NOMO-1 treated with DMSO at 0.1 percent for 48 hours (cell line): ENCODE data around the gene RBM10.

Experiments
- DNase-seq: peaks from one replicate; lab custom pipeline; 2025; ENCODE audit not compliant: unreplicated experiment; lab: John Stamatoyannopoulos, UW

The RBM10 gene

DNA sequence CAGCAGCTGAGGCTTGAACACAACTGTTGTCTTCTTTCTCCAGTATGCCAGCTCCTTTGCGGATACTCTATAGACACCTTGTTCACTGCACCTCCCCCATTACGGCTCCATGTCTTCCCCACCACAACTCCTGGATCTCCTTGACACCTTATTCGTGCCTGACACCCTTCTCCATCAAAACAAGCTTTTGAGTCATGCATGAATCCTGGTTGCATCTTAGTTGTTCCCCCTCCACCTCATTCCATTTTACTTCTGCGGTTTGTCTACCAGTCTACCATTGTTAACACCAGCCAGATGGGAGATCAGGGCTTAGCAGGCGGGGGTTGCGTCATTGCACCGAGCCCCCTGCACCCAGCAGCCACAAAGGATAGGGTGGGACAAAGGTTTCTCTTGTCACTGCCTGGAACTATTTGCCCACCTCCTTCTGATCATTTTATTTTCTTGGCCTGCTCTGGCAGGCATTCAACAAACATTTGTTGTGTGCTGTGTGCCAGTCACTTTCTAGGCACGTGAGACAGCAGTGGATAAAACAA is 71.4 kb downstream of the RBM10 start:
- DNase-seq, result no peak

DNA sequence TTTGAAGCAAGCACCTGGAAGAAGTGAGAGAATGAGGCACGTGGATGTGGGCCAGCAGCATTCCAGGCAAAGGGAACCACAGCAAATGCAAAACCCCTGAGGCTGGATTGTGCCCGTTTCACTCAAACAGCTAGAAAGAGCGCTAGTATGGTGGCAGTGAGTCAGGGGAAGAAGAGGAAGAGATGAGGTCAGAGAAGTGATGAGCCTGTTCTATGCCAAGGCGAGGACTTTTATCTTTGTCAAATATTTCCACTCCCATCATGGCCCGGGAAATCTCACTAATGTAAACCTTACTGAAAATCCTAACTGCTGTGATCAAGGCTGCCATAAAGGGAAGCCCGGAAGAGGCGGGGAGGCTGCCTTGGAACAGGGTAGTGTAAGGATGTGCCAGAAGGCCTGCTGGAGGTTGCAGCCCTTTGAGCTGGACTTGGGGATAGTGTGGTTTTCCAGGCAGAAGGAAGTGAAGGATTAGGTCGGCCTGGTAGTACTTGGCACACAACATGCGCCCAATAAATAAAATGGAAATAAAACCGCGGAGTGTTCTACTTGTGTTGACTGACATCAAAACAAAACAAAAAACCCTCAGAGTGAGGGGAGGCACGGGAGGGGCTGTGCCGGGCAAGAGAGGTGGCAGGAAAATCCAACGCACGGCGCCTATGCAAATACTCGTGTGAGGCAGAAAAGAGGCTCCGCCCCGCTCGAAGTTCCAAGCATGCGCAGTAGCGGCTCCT is 72.3 kb downstream of the RBM10 start:
- DNase-seq, result peak; percentile 21

DNA sequence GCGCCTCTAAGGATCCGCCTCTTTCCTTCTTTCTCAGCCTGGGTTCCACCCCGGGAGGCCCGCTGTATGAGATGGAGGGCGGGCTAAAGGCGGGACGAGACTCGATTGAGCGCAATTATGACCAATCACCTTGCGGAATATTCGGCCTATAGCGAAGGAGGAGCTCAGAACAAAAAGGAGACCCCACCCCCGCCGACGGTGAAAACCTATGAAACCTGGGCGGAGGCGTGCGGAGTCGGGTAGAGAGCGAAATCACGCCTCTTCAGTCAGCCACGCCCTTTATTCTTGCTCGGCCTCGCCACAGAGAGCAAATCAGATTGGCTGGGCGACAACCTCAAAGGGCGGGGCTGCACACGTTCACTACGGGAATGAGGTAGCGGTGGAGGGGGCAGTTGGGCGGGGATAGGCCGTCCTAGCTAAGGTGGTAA is 72.8 kb downstream of the RBM10 start:
- DNase-seq, result peak; percentile 100

DNA sequence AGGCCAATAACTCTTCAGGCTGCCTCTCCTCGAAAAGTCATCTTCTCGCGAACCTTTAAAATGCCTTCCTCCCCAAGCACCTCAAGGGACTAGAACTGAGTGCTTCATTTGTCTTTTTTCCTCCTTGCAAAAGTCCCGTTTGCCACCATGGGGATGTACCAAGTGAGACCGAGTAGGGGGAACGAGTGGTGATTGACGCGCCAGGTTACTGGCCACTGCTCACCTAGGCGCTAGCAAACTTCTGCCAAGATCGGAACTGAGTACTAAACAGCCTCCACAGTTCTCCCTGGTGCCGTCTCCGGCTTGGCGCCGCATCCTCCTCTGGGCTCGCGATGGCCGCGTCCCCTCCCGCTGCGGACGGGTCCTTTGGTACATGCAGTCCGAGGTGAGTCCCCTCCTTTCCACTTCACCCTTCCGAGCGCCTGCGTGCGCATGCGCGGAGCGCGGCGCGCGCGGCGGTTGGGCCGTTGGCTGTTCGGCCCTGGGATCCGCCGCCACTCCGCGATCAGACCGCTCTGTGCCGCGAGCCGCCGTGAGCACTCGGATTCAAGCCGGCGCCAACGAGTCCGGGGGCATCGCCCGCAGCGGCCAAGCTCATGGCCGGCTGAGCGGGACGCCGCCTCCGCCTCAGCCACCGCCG is 73.4 kb downstream of the RBM10 start, which contains the start of gene CDK16:
Gene CDK16, plus strand, starts transcription at position 402 of the 640 bp plus-strand sequence. CDS start 4,877 bp downstream, outside the sequence.
- peak; percentile 70 for DNase-seq

DNA sequence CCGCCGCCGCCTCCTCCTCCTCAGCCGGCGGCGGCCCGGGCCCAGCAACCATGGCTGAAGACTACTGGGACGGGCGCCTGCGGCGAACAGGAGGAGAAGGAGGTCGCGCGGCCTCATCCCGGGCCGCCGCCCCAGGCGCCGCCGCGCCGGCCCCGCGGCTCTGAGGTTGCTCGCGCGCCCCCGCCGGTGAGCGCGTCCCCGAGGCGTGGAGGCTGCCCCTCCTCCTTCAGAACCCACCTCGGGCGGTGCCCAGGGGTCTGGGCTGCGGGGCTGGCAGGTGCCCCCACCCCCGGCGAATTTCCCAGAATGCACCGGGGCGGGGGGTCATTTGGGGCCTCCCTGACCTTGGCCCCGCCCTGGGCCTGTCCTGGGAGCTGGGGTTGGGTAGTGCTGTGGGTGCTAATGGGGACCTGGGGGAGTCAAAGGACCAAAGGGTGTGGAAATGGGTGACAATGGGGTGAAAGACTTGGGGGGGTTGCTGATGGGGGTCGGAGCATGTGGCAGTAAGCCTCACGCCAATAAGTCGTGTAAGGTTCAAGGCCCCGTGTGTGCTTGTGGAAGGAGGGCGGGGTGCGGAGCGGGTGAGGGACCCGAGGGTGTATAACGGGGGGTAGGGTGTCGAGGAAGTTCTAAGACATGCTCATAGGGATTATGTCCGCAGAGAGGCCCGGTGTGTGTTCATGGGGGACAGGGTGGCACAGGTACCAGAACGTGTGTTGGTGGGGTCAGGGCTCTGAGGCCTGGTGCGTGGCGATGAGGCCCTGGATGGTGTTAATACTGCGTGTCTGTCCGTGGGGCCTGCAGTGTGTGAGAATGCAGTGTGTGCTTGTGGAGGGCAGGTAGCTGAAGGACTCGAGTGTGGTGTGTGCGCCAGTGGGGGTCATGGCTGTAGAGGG is 74.1 kb downstream of the RBM10 start:
- no peak for DNase-seq

DNA sequence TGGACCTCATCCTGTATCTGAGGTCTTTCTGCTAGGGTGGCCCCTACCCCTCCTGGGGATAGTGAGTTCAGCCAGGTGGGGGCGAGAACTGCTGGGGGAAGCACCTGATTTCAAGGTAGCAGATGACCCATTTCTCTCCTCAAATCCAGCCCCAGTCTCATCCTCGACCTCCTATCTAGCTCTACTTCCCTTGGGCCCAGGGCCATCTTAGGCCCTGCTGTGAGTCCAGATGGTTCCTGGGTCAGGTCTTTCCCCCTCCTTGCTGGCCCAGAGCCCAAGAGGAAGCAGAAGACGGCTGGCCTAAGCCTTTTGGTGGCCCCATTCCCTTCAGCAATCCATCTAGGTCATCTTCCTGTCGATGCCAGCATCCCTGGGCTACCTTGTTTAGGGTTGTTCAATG is 76.7 kb downstream of the RBM10 start:
- no peak for DNase-seq

DNA sequence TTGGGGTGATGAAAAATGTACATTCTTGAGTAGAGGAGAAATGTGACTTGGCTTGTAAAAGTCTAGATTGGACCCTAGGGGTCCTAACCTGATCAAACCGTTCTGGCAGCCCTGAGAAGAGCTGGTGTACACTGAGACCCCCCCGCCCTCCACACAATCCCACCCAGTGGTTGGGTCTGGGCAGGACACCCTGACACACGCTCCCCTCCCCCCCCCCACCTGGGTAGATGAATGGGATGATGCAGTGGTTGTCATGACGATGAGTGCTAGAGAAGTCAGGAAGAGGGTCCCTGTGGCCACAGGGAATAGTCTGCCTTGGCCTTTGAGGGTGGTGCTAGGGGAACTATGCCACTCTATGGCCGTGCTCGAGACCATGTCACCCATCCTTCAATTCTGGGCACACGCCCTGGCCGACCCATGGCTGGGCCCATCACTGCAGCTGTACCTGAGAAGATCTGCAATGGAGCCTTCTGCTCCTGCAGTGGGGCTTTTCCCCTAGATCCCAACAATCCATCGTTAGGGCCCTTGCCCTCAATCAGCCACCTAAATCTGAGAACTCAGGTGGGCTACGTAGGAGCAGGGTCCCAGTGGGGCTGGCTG is 77.8 kb downstream of the RBM10 start:
- no peak for DNase-seq

DNA sequence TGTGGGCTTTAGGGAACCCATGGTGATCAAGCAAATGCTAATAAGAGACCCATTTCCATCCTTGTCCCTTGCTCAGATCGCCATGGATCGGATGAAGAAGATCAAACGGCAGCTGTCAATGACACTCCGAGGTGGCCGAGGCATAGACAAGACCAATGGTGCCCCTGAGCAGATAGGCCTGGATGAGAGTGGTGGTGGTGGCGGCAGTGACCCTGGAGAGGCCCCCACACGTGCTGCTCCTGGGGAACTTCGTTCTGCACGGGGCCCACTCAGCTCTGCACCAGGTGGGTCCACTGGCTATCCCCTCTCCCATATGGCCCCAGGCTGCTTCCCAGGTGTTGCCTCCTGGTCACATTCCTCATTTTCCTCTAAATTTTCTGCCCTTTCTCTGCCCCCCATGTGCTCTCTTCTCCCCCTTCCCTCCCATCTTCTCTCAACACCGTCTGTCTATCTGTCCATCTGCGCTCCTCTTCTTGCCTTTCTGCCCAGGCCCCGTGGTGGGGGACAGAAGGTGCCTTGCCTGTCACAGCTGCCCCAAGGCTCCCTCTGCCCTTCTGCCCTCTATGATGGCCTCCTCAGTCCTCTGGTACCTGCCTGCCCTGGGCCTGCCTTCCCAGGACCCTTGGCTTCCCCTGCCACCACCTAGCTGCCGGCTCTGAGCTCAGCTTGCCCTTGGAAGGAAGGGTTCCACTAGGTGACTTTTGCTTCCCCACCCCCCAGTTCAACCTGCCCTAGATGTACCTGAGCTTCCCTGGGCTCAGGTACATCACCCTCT is 78.6 kb downstream of the RBM10 start:
- DNase-seq, result no peak

DNA sequence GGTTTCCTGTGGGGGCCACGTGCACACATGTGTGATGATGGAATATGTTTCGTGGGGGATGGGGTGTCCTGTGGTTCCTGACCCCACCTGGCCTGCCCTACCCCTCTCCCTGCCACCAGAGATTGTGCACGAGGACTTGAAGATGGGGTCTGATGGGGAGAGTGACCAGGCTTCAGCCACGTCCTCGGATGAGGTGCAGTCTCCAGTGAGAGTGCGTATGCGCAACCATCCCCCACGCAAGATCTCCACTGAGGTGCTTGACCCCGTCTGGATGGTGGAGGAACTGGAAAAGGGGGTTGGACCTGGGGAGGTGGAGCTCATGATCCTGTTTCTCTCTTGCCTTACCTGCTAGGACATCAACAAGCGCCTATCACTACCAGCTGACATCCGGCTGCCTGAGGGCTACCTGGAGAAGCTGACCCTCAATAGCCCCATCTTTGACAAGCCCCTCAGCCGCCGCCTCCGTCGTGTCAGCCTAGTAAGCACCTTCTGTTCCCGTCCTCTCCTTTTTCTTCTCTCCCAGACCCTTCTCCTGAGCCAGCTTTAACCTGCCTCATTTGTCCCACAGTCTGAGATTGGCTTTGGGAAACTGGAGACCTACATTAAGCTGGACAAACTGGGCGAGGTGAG is 79.4 kb downstream of the RBM10 start:
- DNase-seq, result no peak

DNA sequence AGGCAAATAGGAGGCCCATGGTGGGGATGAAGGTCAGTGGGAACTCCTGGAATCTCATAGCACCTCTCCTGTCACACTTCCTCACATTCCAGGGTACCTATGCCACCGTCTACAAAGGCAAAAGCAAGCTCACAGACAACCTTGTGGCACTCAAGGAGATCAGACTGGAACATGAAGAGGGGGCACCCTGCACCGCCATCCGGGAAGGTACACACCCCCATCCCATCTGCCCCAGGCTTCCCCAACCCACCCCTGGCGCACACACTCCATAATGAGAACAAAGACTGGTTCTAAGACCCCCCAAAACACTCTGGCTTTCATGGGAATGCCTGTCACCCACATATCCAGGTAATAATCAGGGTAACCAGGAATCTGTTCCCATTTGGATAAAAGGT is 79.9 kb downstream of the RBM10 start:
- DNase-seq, result no peak

DNA sequence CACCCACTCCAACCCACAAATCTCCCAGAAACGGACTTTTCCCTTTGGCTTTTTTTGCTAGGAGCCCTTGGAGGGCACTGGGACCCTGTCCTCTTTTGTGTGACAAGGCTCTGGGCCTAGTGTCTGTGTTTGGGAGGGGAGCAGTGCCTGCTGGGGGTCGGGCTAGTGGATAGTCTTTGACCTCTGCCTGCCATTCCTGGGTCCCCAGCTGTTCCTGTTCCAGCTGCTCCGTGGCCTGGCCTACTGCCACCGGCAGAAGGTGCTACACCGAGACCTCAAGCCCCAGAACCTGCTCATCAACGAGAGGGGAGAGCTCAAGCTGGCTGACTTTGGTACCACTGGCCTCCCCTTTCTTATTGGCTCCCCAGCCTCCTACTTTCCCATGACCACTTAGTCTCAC is 81.0 kb downstream of the RBM10 start:
- DNase-seq, result no peak

DNA sequence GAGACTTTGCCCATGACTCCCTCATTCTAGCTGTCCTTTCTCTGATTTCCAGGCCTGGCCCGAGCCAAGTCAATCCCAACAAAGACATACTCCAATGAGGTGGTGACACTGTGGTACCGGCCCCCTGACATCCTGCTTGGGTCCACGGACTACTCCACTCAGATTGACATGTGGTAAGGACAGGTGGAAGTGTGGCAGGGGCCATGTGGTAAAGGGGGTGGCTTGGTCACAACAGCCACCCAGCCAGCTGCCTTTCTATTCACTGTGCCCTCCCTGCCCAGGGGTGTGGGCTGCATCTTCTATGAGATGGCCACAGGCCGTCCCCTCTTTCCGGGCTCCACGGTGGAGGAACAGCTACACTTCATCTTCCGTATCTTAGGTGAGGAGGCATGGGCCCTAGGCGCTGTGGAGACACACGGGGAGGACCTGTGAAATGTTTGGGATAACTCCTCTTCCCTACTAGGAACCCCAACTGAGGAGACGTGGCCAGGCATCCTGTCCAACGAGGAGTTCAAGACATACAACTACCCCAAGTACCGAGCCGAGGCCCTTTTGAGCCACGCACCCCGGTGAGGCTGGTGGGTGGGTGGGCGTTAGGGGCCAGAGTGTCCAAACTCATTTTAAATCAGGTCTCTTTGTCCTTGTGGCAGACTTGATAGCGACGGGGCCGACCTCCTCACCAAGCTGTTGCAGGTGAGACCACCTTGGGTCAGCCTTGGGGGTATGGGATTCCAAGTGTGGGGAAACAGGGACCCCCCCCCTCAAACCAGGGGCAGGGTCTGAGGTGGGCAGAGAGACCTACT is 81.7 kb downstream of the RBM10 start:
- DNase-seq, result no peak

DNA sequence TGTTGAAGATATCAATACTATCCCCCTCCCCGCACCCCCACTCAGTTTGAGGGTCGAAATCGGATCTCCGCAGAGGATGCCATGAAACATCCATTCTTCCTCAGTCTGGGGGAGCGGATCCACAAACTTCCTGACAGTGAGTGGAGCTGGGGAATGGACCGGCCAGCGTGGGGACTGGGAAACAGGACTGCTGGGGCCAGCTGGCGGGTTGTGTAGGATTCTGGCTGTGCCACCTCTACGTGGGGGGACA is 82.2 kb downstream of the RBM10 start:
- no peak for DNase-seq

DNA sequence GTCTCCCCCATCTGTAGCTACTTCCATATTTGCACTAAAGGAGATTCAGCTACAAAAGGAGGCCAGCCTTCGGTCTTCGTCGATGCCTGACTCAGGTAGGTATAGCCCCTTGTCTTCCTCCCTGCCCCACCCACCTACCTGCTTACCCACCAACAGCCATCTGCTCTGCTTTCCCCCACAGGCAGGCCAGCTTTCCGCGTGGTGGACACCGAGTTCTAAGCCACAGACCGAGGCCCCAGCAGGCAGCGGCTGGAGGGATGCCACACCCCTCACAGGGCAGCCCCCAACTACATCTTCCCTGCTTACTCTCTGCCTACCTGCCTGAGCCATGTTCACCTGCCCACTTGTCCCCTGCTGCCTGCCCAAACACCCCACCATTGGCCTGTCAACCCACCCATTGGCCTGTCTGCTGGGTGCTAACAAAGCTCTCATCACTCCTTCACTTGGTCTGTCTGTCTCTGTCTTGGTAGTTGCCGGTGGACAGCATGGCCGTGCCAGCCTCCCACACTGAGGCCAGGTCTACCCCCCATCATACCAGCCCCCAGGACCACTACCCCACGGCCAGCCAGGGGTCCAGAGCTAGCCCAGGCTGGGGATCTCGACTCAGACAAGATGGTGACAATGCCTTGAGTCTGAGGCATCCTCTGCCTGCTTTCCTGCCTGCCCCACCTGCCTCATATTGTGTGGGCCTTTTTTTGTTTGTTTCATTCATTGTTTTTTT is 83.7 kb downstream of the RBM10 start:
- DNase-seq, result no peak

DNA sequence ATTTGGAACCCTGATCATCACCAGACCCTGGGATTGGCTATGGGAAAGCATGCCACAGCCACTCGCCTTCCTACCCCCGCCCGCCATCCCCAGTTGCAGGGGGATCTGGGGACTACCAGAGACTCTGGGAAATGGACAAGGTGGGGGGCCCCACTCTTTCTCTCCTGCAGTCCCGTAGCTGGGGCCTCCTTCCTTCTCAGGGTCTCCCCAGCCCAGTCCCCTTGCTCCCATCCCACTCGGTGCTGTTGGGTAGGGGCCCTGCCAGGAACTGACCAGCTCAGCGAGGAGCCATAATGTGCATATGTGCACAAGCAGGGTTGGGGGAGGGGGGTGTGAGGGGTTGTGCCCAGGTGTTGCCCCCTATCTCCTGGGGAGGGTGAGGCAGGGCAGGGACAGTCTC is 84.4 kb downstream of the RBM10 start:
- DNase-seq, result no peak

DNA sequence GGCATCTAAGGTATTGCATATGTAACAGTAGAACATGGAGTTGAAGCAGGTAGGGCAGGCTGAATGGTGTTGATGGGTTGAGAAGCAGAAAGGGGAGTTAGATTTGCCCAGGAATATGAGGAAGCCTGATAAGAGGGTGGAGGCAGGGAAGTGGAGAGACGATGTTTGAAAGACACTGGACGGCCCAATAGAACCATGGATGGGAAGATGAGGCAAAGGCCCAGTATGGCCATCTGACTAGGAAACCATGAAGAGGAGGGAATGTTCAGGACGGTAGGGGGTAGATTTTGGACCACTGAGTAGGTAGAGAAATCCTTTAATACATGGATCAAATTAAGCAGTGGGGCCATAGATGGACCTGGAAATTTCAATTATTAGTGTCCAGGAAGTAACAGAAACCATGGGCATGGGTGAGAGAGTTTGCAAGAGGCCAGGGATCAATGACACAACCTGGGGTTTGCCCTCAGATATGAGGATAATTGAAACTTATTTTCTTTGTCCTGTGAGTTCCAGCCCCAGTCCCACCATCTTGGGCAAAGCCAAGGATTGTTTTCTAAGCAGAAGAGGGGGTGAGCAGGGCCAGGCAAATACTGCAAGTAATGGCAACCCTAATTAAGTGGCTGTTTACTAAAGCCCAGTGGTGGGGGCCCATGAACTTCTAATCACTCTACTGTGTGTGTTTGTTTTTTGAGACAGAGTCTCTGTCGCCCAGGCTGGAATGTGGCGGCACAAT is 85.3 kb downstream of the RBM10 start:
- no peak for DNase-seq

DNA sequence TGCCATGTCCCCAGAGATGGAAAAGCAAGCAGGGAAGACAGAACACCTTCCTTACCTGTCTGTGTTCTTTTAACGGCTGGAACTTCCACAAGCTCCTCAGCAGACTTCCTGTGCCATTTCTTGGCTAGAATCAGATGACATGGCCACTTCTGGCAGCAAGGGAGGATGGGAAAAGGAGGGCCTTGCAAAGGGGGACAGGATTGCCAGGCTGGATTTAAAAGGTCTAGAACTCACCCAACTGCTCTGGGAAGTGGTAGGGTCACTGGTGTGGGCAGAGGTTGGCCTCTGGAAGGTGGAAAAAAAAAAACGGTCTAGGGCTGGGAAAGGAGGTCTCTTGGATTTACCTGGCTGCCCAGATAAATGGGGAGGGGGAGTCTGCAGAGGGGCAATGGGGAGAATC is 86.1 kb downstream of the RBM10 start:
- no peak for DNase-seq

DNA sequence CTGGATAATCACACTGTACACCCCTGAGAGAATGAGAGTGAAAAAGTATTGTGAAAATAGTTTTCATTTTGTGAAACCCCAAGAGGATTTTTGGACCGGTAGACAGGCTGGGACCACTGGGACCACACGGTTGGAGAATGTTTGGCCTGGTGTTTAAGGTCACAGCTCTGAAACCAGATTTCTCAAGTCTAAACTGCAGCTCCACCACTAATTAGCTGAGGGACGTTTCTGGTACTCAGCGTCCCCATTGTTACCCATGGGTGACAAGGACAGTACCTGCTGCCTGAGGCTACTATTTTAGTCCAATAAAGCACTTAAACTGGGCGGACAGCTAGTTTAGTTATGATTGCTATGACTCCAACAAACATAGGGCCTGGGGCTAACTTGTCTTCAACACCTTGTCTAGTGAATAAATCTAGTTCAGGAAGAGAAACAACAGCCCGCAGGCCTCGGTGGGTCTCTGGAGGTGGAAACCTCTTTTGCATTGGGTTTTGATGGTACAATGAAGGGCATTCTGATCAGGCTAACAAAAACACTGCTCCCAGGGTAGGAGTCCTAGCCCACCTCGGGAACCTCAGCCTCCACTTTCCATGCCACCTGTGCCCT is 87.3 kb downstream of the RBM10 start:
- no peak for DNase-seq
